Loucy (cell line): ENCODE measurements around the gene PKD2.

ENCODE experiments used
- EZH2phosphoT487 ChIP-seq: fragments of 200-600 bp; IDR thresholded peaks from 2 replicates; pipeline ENCODE4 v1.6.1; 2018; ENCODE audit warnings: antibody characterized with exemption, mild to moderate bottlenecking, moderate library complexity, borderline replicate concordance
- TF ChIP-seq, protein P1 (sequence below): fragments of 200-600 bp; sonication (generic); conservative IDR thresholded peaks from 2 replicates; pipeline ENCODE4 v1.5.1; 2014; ENCODE audit warnings: mild to moderate bottlenecking, antibody characterized with exemption, low read length

DNA sequence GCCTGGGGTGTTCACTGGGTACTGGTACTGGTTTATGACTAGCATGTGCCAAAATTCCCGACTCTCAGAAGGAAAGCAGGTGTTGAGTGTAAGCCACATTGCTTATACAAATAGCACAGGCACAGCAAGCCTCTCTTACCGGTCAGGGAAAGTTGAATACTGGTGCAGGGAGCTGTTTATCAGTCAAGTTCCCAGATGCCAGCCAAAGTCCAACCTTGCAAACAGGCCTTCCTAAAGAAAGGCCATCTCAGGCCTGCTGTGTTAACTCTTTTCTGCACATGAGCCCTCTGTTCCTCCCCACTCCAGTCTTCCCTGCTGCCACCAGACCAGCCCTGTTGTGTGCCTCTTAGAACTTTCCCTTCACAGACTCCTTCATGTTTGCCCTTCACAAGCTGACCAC, 34.2 kb downstream of the PKD2 start:
- TF ChIP-seq, protein P1, sequence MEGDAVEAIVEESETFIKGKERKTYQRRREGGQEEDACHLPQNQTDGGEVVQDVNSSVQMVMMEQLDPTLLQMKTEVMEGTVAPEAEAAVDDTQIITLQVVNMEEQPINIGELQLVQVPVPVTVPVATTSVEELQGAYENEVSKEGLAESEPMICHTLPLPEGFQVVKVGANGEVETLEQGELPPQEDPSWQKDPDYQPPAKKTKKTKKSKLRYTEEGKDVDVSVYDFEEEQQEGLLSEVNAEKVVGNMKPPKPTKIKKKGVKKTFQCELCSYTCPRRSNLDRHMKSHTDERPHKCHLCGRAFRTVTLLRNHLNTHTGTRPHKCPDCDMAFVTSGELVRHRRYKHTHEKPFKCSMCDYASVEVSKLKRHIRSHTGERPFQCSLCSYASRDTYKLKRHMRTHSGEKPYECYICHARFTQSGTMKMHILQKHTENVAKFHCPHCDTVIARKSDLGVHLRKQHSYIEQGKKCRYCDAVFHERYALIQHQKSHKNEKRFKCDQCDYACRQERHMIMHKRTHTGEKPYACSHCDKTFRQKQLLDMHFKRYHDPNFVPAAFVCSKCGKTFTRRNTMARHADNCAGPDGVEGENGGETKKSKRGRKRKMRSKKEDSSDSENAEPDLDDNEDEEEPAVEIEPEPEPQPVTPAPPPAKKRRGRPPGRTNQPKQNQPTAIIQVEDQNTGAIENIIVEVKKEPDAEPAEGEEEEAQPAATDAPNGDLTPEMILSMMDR: no peak
- no peak for TF ChIP-seq EZH2phosphoT487
